CMK (cell line): ENCODE data around the gene TK2.
"Not testable (repeated sequence)": the region's sequence is repeated elsewhere in the genome, so short reads cannot be mapped to it uniquely, and the experiment has no call there.

Experiments
- DNase-seq: peaks from one replicate; pipeline ENCODE4 v3.0.0-alpha.2; 2010; ENCODE audit warnings: low read depth

Gene TK2

DNA sequence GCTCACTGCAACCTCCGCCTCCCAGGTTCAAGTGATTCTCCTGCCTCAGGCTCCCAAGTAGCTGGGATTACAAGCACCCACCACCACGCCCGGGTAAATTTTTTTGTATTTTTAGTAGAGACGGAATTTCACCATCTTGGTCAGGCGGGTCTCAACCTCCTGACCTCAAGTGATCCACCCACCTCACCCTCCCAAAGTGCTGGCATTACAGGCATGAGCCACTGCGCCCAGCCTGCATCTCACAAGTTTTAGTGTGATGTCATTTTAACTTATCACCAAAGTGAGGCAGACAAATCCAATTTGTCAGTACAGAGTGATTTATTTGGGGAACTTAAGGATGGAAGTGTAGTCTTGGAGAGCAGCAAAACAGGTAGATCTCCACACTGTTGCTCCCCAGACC is 83.3 kb downstream of the TK2 start:
- DNase-seq: not testable (repeated sequence)

DNA sequence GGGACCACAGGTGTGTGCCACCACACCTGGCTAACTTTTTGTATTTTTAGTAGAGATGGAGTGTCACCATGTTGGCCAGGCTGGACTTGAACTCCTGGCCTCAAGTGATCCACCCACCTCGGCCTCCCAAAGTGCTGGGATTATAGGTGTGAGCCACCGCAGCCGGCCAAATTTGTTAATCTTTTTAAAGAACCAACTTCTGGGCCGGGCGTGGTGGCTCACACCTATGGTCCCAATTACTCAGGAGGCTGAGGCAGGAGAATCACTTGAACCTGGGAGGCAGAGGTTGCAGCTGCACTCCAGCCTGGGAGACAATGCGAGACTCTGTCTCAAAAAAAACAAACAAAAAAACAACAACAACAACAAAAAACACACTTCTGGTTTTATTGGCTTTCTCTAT is 84.0 kb downstream of the TK2 start:
- DNase-seq: not testable (repeated sequence)

DNA sequence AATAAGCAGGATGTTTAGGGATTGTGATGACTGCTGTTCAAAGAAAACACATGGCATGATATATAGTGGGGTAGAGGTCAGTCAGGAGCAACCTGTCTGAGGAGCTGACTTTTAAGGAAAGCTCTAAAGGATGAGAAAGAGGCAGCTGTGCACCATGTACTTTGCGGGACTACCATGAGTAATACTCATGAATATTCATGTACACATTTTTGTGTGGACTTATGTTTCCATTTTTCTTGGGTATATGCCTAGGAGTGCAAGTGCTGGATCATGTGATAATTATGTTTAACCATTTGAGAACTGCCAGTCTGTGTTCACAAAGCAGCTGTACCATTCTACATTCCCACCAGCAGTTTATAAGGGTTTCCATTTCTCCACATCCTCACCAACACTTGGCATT is 87.0 kb downstream of the TK2 start:
- DNase-seq: no peak

DNA sequence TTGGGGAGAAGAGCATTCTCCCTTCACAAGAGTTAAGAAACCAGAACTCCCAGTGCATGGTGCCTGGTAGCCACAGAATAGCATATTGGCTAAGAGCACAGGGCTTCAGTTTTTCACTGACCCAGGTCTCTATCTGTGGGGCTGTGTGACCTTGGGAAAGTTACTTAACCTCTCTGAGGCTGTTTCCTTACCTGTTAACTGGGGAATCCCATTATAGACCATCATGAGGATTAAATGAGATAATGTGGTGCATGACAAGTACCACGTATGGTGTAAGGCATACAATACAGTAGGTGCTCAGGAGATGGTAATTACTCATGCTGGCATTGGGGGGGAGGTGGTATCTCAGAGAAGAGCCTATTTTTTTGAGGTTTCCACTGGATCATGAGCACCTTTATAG is 89.2 kb downstream of the TK2 start:
- no peak for DNase-seq

DNA sequence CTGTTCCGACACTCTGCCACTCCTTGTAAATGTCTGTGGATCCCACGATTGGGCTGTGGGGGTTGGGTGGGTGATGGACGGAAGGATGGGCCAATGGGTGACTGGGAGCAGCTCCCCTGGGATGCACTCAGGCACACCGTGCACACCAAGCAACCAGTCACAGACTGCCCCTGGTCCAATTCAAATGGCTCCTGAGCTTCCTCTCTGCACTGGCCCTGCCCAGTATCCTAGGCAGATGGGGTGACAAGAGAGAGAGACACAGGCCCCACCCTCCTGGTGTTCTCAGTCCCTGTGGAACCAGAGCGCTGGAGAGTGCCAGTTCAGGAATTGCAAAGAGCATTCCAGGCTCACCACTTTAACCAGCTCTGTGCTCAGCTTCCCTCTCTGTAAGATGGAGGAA is 90.0 kb downstream of the TK2 start:
- DNase-seq: no peak

DNA sequence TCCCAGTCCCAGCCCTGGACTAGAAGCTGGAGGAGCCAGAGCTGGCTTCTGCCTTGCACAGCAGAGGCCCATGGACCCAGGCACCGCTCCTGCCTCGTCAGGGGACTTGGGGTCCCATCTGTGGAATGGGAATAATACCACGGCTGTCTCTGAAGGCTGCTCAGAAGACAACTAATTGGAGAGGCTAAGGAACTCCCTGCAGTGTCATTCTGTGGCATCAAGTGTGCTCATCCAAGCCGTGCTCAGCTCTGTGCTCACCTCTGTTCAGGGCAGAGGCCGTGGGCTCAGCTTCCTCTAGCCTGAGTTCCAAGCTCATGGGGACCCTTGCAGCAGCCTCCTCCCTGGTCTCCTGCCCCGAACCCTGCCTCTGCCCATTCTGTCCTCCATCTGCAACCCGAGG is 91.1 kb downstream of the TK2 start:
- no peak for DNase-seq

DNA sequence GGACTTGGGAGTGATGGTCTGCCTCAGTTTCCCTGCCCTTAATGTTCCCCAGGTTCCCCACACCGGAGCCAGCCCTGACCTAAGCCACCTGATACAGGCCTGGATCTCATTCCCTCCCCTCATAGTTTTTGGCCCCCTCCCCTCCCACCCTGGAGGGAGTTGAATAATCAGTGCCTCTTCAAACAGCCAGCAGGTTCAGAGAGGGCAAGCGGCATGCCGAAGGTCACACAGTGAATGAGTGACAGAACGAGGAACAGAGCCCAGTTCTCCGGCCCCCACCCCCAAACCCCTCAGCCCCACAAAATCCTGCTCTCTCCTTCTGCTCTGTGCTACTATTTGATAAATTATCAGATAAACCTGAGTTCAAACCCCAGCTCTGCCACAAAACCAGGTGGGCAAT is 91.6 kb downstream of the TK2 start:
- DNase-seq: no peak
